ENCODE data around the gene ONECUT1. TPM values are rescaled to one million over a fixed set of nuclear protein-coding genes. Genes with fewer than 3 reads are reported as not detected.

Gene ONECUT1
- total RNA-seq, 2 donors from 2014 or later, result not detected

DNA sequence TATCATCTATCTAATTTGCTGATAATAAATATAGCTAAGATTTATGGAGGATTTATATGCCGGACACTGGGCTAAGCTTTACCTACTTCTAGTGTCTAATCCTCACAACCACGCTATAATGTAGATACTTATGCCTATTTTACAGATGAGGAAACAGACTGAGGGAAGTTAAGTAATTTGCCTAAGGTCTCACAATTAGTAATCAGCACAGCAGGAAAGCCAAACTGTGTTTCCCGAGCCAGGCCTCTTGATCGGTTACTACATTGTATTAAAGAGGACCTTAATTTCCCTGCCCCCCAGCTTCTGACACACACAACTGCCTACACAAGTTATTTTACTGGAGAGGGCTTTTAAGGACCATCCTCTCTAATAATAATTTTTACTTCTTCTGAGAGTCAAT is 40.9 kb downstream of the ONECUT1 start:
- peaks cover 66% of the 10 kb centered on the region for H3K27me3 Mint-ChIP-seq
- H3K27ac Mint-ChIP-seq, result no peak overlapping the region
- no peak overlapping the region for H3K4me3 Mint-ChIP-seq
- no peak for DNase-seq
- peaks cover 2% of the 10 kb centered on the region for H3K4me1 Mint-ChIP-seq
- H3K9me3 ChIP-seq (ENCODE audit: control insufficient read depth, low read length, poor library complexity, severe bottlenecking), result no peaks in the 10 kb centered on the region
- H3K36me3 Mint-ChIP-seq (ENCODE audit: low read depth), result peaks cover 10% of the 10 kb centered on the region
- ATAC-seq, result no peak

GRCh38 chr15:52746162-52746757 is 43.9 kb downstream of the ONECUT1 start:
- no peaks in the 10 kb centered on the region for H3K9me3 ChIP-seq (ENCODE audit: control insufficient read depth, low read length, poor library complexity, severe bottlenecking)
- no peak overlapping the region for H3K27ac Mint-ChIP-seq
- no peak for ATAC-seq
- peaks cover 48% of the 10 kb centered on the region for H3K27me3 Mint-ChIP-seq
- no peak for DNase-seq
- peaks cover 10% of the 10 kb centered on the region for H3K36me3 Mint-ChIP-seq (ENCODE audit: low read depth)
- H3K4me3 Mint-ChIP-seq, result no peak overlapping the region
- no peaks in the 10 kb centered on the region for H3K4me1 Mint-ChIP-seq

DNA sequence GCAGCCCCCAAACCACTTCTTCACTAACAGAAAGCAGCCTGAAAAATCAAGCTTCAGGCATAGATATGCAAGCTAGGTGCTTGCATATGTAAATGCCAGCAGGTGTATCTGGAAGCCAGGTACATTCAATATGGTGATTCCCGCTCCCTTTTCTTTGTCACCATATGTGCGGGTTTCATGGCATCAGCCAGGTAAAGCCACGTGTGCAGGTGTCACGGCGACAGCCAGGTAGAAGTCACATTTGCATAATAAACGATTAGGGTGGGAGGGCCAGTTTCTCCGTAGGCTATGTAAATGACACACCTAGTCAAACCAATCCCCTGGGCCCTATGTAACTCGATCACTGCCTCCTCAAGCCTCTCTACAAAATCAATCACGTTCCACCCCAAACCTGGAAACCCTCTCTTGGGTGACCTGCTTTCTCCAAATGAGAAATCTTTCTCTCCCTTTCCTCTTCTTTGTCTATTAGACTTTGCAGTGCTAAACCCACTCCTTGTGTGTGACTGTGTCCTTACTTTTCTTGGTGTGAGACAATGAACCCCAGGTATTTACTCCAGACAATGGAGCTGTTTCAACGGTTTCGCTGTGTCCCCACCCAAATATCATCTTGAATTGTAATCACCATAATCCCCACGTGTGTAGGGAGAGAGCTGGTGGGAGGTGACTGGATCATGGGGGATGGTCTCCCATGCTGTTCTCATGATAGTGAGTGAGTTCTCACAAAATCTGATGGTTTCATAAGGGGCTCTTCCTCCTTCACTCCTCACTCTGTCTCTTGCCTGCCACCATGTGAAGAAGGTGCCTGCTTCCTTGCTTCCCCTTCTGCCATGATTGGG is 44.6 kb downstream of the ONECUT1 start:
- peaks cover 8% of the 10 kb centered on the region for H3K36me3 Mint-ChIP-seq (ENCODE audit: low read depth)
- H3K9me3 ChIP-seq (ENCODE audit: control insufficient read depth, low read length, poor library complexity, severe bottlenecking), result no peaks in the 10 kb centered on the region
- no peak overlapping the region for H3K27ac Mint-ChIP-seq
- peaks cover 41% of the 10 kb centered on the region for H3K27me3 Mint-ChIP-seq
- H3K4me1 Mint-ChIP-seq, result no peaks in the 10 kb centered on the region
- DNase-seq (no peak), ATAC-seq (no peak)
- H3K4me3 Mint-ChIP-seq, result no peak overlapping the region

DNA sequence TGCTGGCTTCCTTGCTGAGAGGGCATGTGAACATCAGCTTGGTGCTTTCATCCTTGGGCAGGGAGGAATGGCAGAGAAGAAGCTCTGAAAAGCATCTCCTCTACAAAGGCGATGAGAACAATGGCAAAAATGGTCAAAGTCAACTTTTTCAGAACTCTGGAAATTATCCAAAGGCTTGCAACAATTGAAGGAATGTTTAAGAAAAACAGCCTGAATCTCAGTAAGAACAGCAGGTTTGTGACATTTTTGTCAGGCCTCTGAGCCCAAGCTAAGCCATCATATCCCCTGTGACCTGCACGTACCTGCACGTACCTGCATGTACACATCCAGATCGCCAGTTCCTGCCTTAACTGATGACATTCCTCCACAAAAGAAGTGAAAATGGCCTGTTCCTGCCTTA is 51.8 kb downstream of the ONECUT1 start:
- H3K4me1 Mint-ChIP-seq, result peaks cover 3% of the 10 kb centered on the region
- H3K27me3 Mint-ChIP-seq, result no peaks in the 10 kb centered on the region
- H3K27ac Mint-ChIP-seq, result no peak overlapping the region
- no peaks in the 10 kb centered on the region for H3K9me3 ChIP-seq (ENCODE audit: control insufficient read depth, low read length, poor library complexity, severe bottlenecking)
- ATAC-seq, result no peak
- DNase-seq, result no peak
- peaks cover 9% of the 10 kb centered on the region for H3K36me3 Mint-ChIP-seq (ENCODE audit: low read depth)
- no peak overlapping the region for H3K4me3 Mint-ChIP-seq

- H3K4me1 Mint-ChIP-seq, result peaks cover 3% of the 10 kb centered on the region
- no peaks in the 10 kb centered on the region for H3K27me3 Mint-ChIP-seq
- peaks cover 9% of the 10 kb centered on the region for H3K36me3 Mint-ChIP-seq (ENCODE audit: low read depth)
- H3K9me3 ChIP-seq (ENCODE audit: control insufficient read depth, low read length, poor library complexity, severe bottlenecking), result no peaks in the 10 kb centered on the region
- H3K4me3 Mint-ChIP-seq, result no peak overlapping the region
- ATAC-seq (no peak), DNase-seq (no peak)
- no peak overlapping the region for H3K27ac Mint-ChIP-seq
These were observed 52.4 kb downstream of the ONECUT1 start for GRCh38 chr15:52737720-52738119.

GRCh38 chr15:52735231-52736089 is 54.7 kb downstream of the ONECUT1 start:
- no peak overlapping the region for H3K4me3 Mint-ChIP-seq
- H3K36me3 Mint-ChIP-seq (ENCODE audit: low read depth), result peaks cover 7% of the 10 kb centered on the region
- H3K27ac Mint-ChIP-seq, result no peak overlapping the region
- ATAC-seq (peak; percentile 87), DNase-seq (peak; percentile 19 to 66 (median 22))
- no peaks in the 10 kb centered on the region for H3K27me3 Mint-ChIP-seq
- peaks cover 5% of the 10 kb centered on the region for H3K4me1 Mint-ChIP-seq
- H3K9me3 ChIP-seq (ENCODE audit: control insufficient read depth, low read length, poor library complexity, severe bottlenecking), result no peaks in the 10 kb centered on the region

GRCh38 chr15:52734329-52734728 is 55.8 kb downstream of the ONECUT1 start:
- Mint-ChIP-seq H3K4me1 (peaks cover 12% of the 10 kb centered on the region), H3K27ac (peak overlapping the region; percentile 70), H3K4me3 (no peak overlapping the region), H3K36me3 (ENCODE audit: low read depth) (peaks cover 2% of the 10 kb centered on the region), H3K27me3 (no peaks in the 10 kb centered on the region)
- no peak for ATAC-seq
- no peak for DNase-seq
- H3K9me3 ChIP-seq (ENCODE audit: control insufficient read depth, low read length, poor library complexity, severe bottlenecking), result no peaks in the 10 kb centered on the region

DNA sequence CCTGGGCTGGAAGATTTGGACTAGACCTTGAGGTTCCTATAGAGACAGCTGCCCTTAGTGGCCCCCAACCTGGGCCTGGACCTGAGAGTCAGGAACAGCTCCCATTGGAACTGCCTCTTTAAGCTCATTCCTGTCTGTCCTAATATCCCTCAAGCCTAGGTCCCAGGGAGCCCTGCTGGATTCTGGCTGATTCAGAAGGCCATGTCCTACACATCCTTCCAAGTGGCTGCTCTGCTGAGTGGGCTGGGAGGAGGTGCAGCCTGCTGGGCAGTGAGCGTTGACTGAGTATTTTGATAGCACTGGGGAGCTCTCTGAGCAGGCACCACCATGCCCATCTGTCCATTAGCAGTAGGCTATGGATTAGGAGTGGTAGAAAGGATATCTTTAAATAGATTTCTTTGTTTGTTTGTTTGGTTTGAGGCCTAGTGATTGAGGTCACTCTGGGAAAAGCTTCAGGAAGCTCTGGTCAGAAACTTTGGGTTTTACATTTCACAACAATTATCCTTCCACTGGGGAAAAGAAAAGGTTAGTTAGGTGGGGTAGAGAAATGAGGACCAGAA is 56.4 kb downstream of the ONECUT1 start:
- no peak for DNase-seq
- H3K4me1 Mint-ChIP-seq, result peaks cover 12% of the 10 kb centered on the region
- H3K27me3 Mint-ChIP-seq, result no peaks in the 10 kb centered on the region
- no peak overlapping the region for H3K4me3 Mint-ChIP-seq
- H3K27ac Mint-ChIP-seq, result no peak overlapping the region
- H3K36me3 Mint-ChIP-seq (ENCODE audit: low read depth), result peaks cover 2% of the 10 kb centered on the region
- H3K9me3 ChIP-seq (ENCODE audit: control insufficient read depth, low read length, poor library complexity, severe bottlenecking), result no peaks in the 10 kb centered on the region
- no peak for ATAC-seq

DNA sequence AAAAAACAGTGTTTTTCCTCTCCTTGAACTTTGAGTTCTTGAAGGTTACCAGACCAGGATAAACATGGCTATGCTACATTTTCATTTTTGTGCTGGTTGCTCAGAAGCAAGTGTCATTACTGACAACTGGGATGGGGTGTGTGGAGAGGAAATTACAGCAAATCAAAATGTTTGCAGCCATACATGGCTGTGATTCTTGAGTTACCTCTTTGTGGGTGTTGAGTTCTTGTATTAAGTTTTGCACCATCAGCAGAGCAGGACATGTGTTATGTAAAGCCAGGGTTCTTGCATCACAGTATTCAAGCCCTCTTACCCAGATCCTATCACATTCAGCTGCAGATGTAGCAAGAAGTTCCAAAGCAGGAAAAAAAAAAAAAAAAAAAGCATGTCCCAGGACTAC is 57.0 kb downstream of the ONECUT1 start:
- DNase-seq (no peak), ATAC-seq (no peak)
- H3K4me1 Mint-ChIP-seq, result peaks cover 12% of the 10 kb centered on the region
- H3K27ac Mint-ChIP-seq, result no peak overlapping the region
- H3K36me3 Mint-ChIP-seq (ENCODE audit: low read depth), result peaks cover 2% of the 10 kb centered on the region
- no peaks in the 10 kb centered on the region for H3K27me3 Mint-ChIP-seq
- no peak overlapping the region for H3K4me3 Mint-ChIP-seq
- H3K9me3 ChIP-seq (ENCODE audit: control insufficient read depth, low read length, poor library complexity, severe bottlenecking), result no peaks in the 10 kb centered on the region

GRCh38 chr15:52732551-52732950 is 57.6 kb downstream of the ONECUT1 start:
- peaks cover 2% of the 10 kb centered on the region for H3K36me3 Mint-ChIP-seq (ENCODE audit: low read depth)
- H3K4me3 Mint-ChIP-seq, result no peak overlapping the region
- peaks cover under 1% of the 10 kb centered on the region for H3K27me3 Mint-ChIP-seq
- no peaks in the 10 kb centered on the region for H3K9me3 ChIP-seq (ENCODE audit: control insufficient read depth, low read length, poor library complexity, severe bottlenecking)
- ATAC-seq (no peak), DNase-seq (no peak)
- H3K4me1 Mint-ChIP-seq, result peaks cover 12% of the 10 kb centered on the region
- H3K27ac Mint-ChIP-seq, result peak overlapping the region; percentile 6

DNA sequence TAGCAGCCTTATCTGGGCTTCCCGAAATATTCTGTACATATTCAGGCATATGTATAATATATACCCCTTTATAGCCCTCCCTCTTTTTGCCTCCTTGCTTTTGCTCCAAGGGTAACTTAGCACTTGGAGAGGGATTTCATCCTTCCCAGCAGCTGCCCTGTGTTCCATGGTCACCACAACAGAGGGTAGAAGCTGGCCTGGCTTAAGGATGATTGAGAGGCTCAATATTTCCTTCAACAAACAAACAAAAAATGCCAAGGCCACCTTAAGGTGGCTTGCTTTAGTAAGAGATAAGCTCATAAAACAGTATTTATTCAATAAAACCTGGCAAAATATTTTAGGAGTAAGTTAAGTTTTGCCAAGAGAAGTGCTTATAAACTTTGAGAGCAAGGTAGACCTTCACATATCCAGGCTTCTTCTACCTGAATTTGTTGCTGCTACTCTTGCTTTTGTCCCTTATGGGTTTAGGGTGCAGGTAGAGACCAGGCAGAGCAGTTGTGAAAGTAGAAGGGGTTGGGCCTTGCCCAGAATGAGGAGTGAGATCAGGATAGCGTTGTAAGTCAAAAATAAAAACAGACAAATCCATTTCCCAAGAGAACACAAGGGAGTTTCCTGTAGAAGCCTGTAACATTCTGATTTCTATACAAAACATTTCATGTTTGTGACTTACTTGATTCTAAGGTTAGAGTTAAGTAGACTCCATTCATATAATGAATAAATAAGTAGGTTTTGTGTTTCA is 58.2 kb downstream of the ONECUT1 start:
- ATAC-seq (no peak), DNase-seq (no peak)
- peaks cover 2% of the 10 kb centered on the region for H3K36me3 Mint-ChIP-seq (ENCODE audit: low read depth)
- peak overlapping the region; percentile 6 for H3K27ac Mint-ChIP-seq
- H3K9me3 ChIP-seq (ENCODE audit: control insufficient read depth, low read length, poor library complexity, severe bottlenecking), result no peaks in the 10 kb centered on the region
- peaks cover 15% of the 10 kb centered on the region for H3K4me1 Mint-ChIP-seq
- peaks cover 5% of the 10 kb centered on the region for H3K27me3 Mint-ChIP-seq
- H3K4me3 Mint-ChIP-seq, result no peak overlapping the region

GRCh38 chr15:52731004-52731403 is 59.1 kb downstream of the ONECUT1 start:
- DNase-seq, result no peak

More at GRCh38 chr15:52731004-52731403, 59.1 kb downstream of the ONECUT1 start:
- H3K4me1 Mint-ChIP-seq, result peaks cover 15% of the 10 kb centered on the region
- peak overlapping the region; percentile 49 for H3K27ac Mint-ChIP-seq
- H3K4me3 Mint-ChIP-seq, result no peak overlapping the region
- H3K9me3 ChIP-seq (ENCODE audit: control insufficient read depth, low read length, poor library complexity, severe bottlenecking), result no peaks in the 10 kb centered on the region
- peaks cover 2% of the 10 kb centered on the region for H3K36me3 Mint-ChIP-seq (ENCODE audit: low read depth)
- no peak for ATAC-seq
- H3K27me3 Mint-ChIP-seq, result peaks cover 5% of the 10 kb centered on the region

Measured in T-helper 17 cell (primary cell).